Stimulated activated CD8-positive, alpha-beta memory T cell treated with anti-CD3 and anti-CD28 coated beads, Interleukin-7, amount 100 ng/mL, for 1 hour (primary cell): ENCODE results near the gene HEXB.
"Not testable (repeated sequence)": the region's sequence is repeated elsewhere in the genome, so short reads cannot be mapped to it uniquely, and the experiment has no call there.

Experiments used
- DNase-seq, 2 donors: peaks; one replicate each; pipeline ENCODE4 v3.0.0-alpha.2; 2020; ENCODE audit warnings: low read depth in 2 of 2

HEXB gene

GRCh38 chr5:74738406-74738805 is 53.4 kb downstream of the HEXB start:
- no peak for DNase-seq

GRCh38 chr5:74748742-74749141 is 63.7 kb downstream of the HEXB start:
- DNase-seq = not testable (repeated sequence)

GRCh38 chr5:74761241-74761640 is 76.2 kb downstream of the HEXB start:
- no peak for DNase-seq

- DNase-seq = no peak
Measured at GRCh38 chr5:74762599-74762998, 77.6 kb downstream of the HEXB start.

- DNase-seq = no peak
Measured at GRCh38 chr5:74763504-74763903, 78.5 kb downstream of the HEXB start.

GRCh38 chr5:74765201-74765600 is 80.2 kb downstream of the HEXB start:
- DNase-seq = no peak

- DNase-seq = no peak
Measured at GRCh38 chr5:74765929-74766328, 80.9 kb downstream of the HEXB start.

GRCh38 chr5:74766418-74766848 is 81.4 kb downstream of the HEXB start:
- DNase-seq = no peak

GRCh38 chr5:74766849-74767578 is 82.0 kb downstream of the HEXB start, which contains the start of the genes GFM2 and NSA2:
Gene GFM2 (minus strand): TSS chr5:74767117. CDS start chr5:74763742, 3,375 bp downstream.
Gene NSA2 (plus strand): TSS chr5:74767249. CDS start chr5:74767361, 112 bp downstream.
- DNase-seq = peak; percentile 87 to 89

- no peak for DNase-seq
Measured at GRCh38 chr5:74767579-74767913, 82.5 kb downstream of the HEXB start.
